Pancreas (tissue), 10 donors: ENCODE measurements around the gene SMAD4. TPM values are rescaled to one million over a fixed set of nuclear protein-coding genes. Genes with fewer than 3 reads are reported as not detected.

ENCODE experiments used
- ATAC-seq, 4 donors: fragments of 200-7000 bp; cut with Tn5 transposase; one replicate each; pipeline versions ENCODE4 v1.8.0 to v1.9.1; 2020; ENCODE audit warnings: mild to moderate bottlenecking in 4 of 4, moderate library complexity in 4 of 4
- DNase-seq, 6 donors: peaks; one replicate each; pipeline ENCODE4 v3.0.0-alpha.2; 2020
- FAIRE-seq: peaks from 2 replicates; lab custom pipeline; 2012; peaks lifted over from hg19 to GRCh38; lab: Jason Lieb, UNC
- H3K27ac ChIP-seq, 4 donors: fragments of 200-600 bp; sonication (generic); 1 replicate in 3 of 4; 2 replicates in 1 of 4; pipeline versions ENCODE4 v1.5.0 to v1.8.0; 2020
- H3K27me3 ChIP-seq, 4 donors: fragments of 200-600 bp; one replicate each; pipeline ENCODE4 v1.8.0; 2021
- H3K36me3 ChIP-seq, 3 donors: fragments of 200-600 bp; sonication (generic) in 1 of 3; one replicate each; pipeline versions ENCODE4 v1.5.0 to v1.8.0; 2020 to 2021
- H3K4me1 ChIP-seq, 3 donors: fragments of 200-600 bp; one replicate each; pipeline ENCODE4 v1.8.0; 2021
- H3K4me3 ChIP-seq, 4 donors: fragments of 200-600 bp; sonication (generic) in 2 of 4; one replicate each; pipeline versions ENCODE4 v1.5.0 to v1.8.0; 2020 to 2021
- H3K9me3 ChIP-seq, 4 donors: fragments of 200-600 bp; one replicate each; pipeline ENCODE4 v1.8.0; 2021
- CTCF ChIP-seq, 4 donors: fragments of 200-600 bp; sonication (generic) in 3 of 4; IDR thresholded peaks; one replicate each; pipeline versions ENCODE4 v1.5.0 to v1.8.0; 2021; ENCODE audit warnings: antibody characterized with exemption in 4 of 4
- WGBS, 2 donors: extraction: QIAGEN DNeasy Blood & Tissue Kit; methylation state at CpG; one replicate each; pipeline ENCODE4 v1.1.7; 2013; 5-methylcytosine and 5-hydroxymethylcytosine counted together
- intact Hi-C, 3 donors: fragments of 100-400 bp; cut with DNase I; formaldehyde crosslinking; loops; one replicate each; pipeline versions ENCODE4 v1.11.1 to v1.14.2; 2022
- polyA plus RNA-seq, 2 donors: library from polyadenylated mRNA; stranded (reverse); fragments of 200-250 nt; gene quantifications; one replicate each; pipeline ENCODE4 v1.2.3, GENCODE V29; 2013
- total RNA-seq, 6 donors: library from RNA; stranded (reverse); fragmentation: NEBNext Ultra II Directional in 4 of 6; extraction: Animal tissue kit (Norgen Biotek cat#: 25700) in 4 of 6; gene quantifications; one replicate each; pipeline versions ENCODE4 v1.2.1 to v1.2.4, GENCODE V29; 2021 to 2023
- donor health status: healthy with polysubstance abuse.
- donor health status: DM: no; HTN: no; CAD: no; lungs with moderate emphysema.
- donor health status: DM: no; HTN: no; CAD: no.
- donor health status: control.
- donor health status: control.
- donor health status: Bipolar disorder and iron deficiency.
- donor health status: DM: yes; HTN: yes; CAD: no.
- donor health status: DM: no; HTN: no; CAD: no.
- donor health status: DM: no; HTN: no; CAD: no.
- donor health status: DM: yes; HTN: yes; CAD: no.

The SMAD4 gene
- total and polyA plus RNA-seq, 8 donors: 8.6 to 77.6 (median 44.0) TPM

GRCh38 chr18:51120809-51121596 is 91.0 kb downstream of the SMAD4 start:
- H3K27me3 ChIP-seq: no peaks in the 10 kb centered on the region
- H3K4me3 ChIP-seq: no peak overlapping the region
- H3K36me3 ChIP-seq: no peaks in the 10 kb centered on the region
- FAIRE-seq (no peak), DNase-seq (no peak), ATAC-seq (no peak)
- H3K4me1 ChIP-seq: no peaks in the 10 kb centered on the region
- no peak overlapping the region for H3K27ac ChIP-seq
- intact Hi-C loops: no loop called here
- WGBS, 2 donors: 94 to 95% methylated on average over 25 to 33 of the region's 33 CpGs
- TF ChIP-seq CTCF (IDR thresholded peaks at IDR 0.05): no peak
- H3K9me3 ChIP-seq: no peaks in the 10 kb centered on the region

DNA sequence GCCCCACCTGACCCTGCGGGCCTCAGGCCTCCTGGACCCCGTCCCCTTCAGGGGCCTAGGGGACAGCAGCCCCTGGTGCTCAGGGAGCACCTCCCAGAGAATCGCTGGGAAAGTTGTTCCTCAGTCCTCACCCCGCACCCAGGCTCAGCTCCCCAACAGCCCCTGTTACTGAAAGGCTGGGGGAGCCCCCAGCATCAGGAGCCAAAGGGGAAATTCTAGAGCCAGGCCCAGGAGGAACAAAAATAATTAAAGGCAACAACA is 91.5 kb downstream of the SMAD4 start:
- H3K36me3 ChIP-seq: no peaks in the 10 kb centered on the region
- 90 to 94% methylated on average over 4 of the region's 4 CpGs for WGBS, 2 donors
- FAIRE-seq (no peak), ATAC-seq (no peak), DNase-seq (no peak)
- intact Hi-C loops: no loop called here
- H3K4me3 ChIP-seq: no peak overlapping the region
- TF ChIP-seq CTCF (IDR thresholded peaks at IDR 0.05): no peak
- H3K4me1 ChIP-seq: no peaks in the 10 kb centered on the region
- no peaks in the 10 kb centered on the region for H3K9me3 ChIP-seq
- H3K27me3 ChIP-seq: no peaks in the 10 kb centered on the region
- no peak overlapping the region for H3K27ac ChIP-seq

GRCh38 chr18:51122266-51123045 is 92.4 kb downstream of the SMAD4 start:
- intact Hi-C loops: no loop called here
- DNase-seq: no peak
- H3K27me3 ChIP-seq: no peaks in the 10 kb centered on the region
- TF ChIP-seq CTCF (IDR thresholded peaks at IDR 0.05): no peak
- H3K9me3 ChIP-seq: no peaks in the 10 kb centered on the region
- H3K4me3 ChIP-seq: no peak overlapping the region
- FAIRE-seq: no peak
- ATAC-seq: no peak
- no peaks in the 10 kb centered on the region for H3K4me1 ChIP-seq
- no peak overlapping the region for H3K27ac ChIP-seq
- no peaks in the 10 kb centered on the region for H3K36me3 ChIP-seq
- WGBS, 2 donors: 86 to 90% methylated on average over 19 of the region's 19 CpGs

DNA sequence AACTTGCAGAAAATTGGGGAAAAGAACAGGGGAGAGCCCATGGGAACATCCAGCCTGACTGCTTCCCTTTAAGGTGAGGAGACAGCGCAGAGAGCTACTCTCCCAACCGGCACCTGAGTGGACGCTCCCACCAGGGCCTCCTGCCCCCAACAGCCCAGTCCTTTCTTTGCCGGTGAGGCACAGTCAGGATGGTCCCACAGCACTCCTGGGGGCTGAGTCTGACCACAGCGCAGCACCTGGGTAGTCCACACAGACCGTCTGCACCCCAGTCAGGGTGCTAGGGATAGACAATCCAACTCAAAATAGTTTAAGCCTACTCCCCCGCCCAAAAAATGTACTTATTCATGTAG is 93.0 kb downstream of the SMAD4 start:
- DNase-seq: no peak
- Histone ChIP-seq H3K27ac (no peak overlapping the region), H3K4me1 (no peaks in the 10 kb centered on the region), H3K36me3 (no peaks in the 10 kb centered on the region), H3K4me3 (no peak overlapping the region), H3K27me3 (no peaks in the 10 kb centered on the region), H3K9me3 (no peaks in the 10 kb centered on the region)
- WGBS, 2 donors: 86 to 98% methylated on average over 7 of the region's 7 CpGs
- no peak for TF ChIP-seq CTCF (IDR thresholded peaks at IDR 0.05)
- no peak for ATAC-seq
- intact Hi-C loops: no loop called here
- no peak for FAIRE-seq

- ATAC-seq (no peak), DNase-seq (no peak), FAIRE-seq (no peak)
- 77 to 86% methylated on average over 10 of the region's 10 CpGs for WGBS, 2 donors
- Histone ChIP-seq H3K4me3 (no peak overlapping the region), H3K27ac (no peak overlapping the region), H3K36me3 (no peaks in the 10 kb centered on the region), H3K4me1 (no peaks in the 10 kb centered on the region), H3K27me3 (no peaks in the 10 kb centered on the region), H3K9me3 (no peaks in the 10 kb centered on the region)
- no peak for TF ChIP-seq CTCF (IDR thresholded peaks at IDR 0.05)
- intact Hi-C loops: no loop called here
These were observed 93.5 kb downstream of the SMAD4 start for GRCh38 chr18:51123481-51123880.
